Loucy (cell line): Measurements from ENCODE around the gene VIPR1.

Experiments used
- H2AFZ ChIP-seq: fragments of 200-600 bp; sonication (generic); 2 replicates; pipeline ENCODE4 v1.6.0; 2016; ENCODE audit warnings: antibody characterized with exemption, mild to moderate bottlenecking, low read length, moderate library complexity
- H3F3A ChIP-seq: fragments of 200-600 bp; 2 replicates; pipeline ENCODE4 v1.6.0; 2016; ENCODE audit warnings: antibody characterized with exemption, low read depth, mild to moderate bottlenecking
- H3K27me3 ChIP-seq: fragments of 200-600 bp; sonication (generic); 2 replicates; pipeline ENCODE4 v1.6.1; 2014; ENCODE audit warnings: low read length, mild to moderate bottlenecking; ENCODE audit not compliant: insufficient read depth, poor library complexity, severe bottlenecking
- H3K36me3 ChIP-seq: fragments of 200-600 bp; sonication (generic); 2 replicates; pipeline ENCODE4 v1.6.1; 2016; ENCODE audit warnings: low read length; ENCODE audit not compliant: insufficient read depth
- H3K4me1 ChIP-seq: fragments of 200-600 bp; sonication (generic); 2 replicates; pipeline ENCODE4 v1.5.1; 2014; ENCODE audit warnings: low read length, mild to moderate bottlenecking; ENCODE audit not compliant: insufficient read depth, poor library complexity, severe bottlenecking
- H3K4me2 ChIP-seq: fragments of 200-600 bp; sonication (generic); 2 replicates; pipeline ENCODE4 v1.6.0; 2014; ENCODE audit warnings: antibody characterized with exemption, low read length, low read depth, mild to moderate bottlenecking; ENCODE audit not compliant: poor library complexity, severe bottlenecking
- H3K4me3 ChIP-seq: fragments of 200-600 bp; sonication (generic); 2 replicates; pipeline ENCODE4 v1.5.1; 2014; ENCODE audit warnings: low read length, mild to moderate bottlenecking, mixed read lengths; ENCODE audit not compliant: poor library complexity, severe bottlenecking
- H3K79me2 ChIP-seq: fragments of 200-600 bp; sonication (generic); 2 replicates; pipeline ENCODE4 v1.6.1; 2014; ENCODE audit warnings: low read length; ENCODE audit not compliant: insufficient read depth
- H3K9ac ChIP-seq: fragments of 200-600 bp; sonication (generic); 2 replicates; pipeline ENCODE4 v1.6.0; 2014; ENCODE audit warnings: mild to moderate bottlenecking, low read depth, low read length, moderate library complexity; ENCODE audit not compliant: poor library complexity, severe bottlenecking
- H3K9me2 ChIP-seq: fragments of 200-600 bp; sonication (generic); replicated peaks from 2 replicates; pipeline ENCODE4 v1.6.1; 2016; ENCODE audit warnings: low read depth, low read length, mixed read lengths
- H3K9me3 ChIP-seq: fragments of 200-600 bp; sonication (generic); 2 replicates; pipeline ENCODE4 v1.6.1; 2014; ENCODE audit warnings: mild to moderate bottlenecking, antibody characterized with exemption, low read length, low read depth; ENCODE audit not compliant: insufficient read depth
- H4K20me1 ChIP-seq: fragments of 200-600 bp; sonication (generic); 2 replicates; pipeline ENCODE4 v1.6.0; 2014; ENCODE audit warnings: antibody characterized with exemption, low read length, mild to moderate bottlenecking; ENCODE audit not compliant: insufficient read depth, poor library complexity, severe bottlenecking
- CTCF ChIP-seq: fragments of 200-600 bp; sonication (generic); conservative IDR thresholded peaks from 2 replicates; pipeline ENCODE4 v1.5.1; 2014; ENCODE audit warnings: mild to moderate bottlenecking, antibody characterized with exemption, low read length
- EZH2phosphoT487 ChIP-seq: fragments of 200-600 bp; IDR thresholded peaks from 2 replicates; pipeline ENCODE4 v1.6.1; 2018; ENCODE audit warnings: antibody characterized with exemption, mild to moderate bottlenecking, moderate library complexity, borderline replicate concordance

VIPR1 gene

GRCh38 chr3:42581709-42582473, 79.4 kb downstream of the VIPR1 start, which contains the start of gene SEC22C:
Gene SEC22C, minus strand, starts transcription at chr3:42581967. Its CDS starts 12,921 bp downstream, at chr3:42569046.
- peak within 1 kb of the TSS; percentile 98 for H2AFZ ChIP-seq
- TF ChIP-seq EZH2phosphoT487, result no peak
- TF ChIP-seq CTCF, result peak; percentile 56
- no peaks in the 10 kb centered on the region for H4K20me1 ChIP-seq
- peak within 1 kb of the TSS; percentile 95 for H3K4me2 ChIP-seq
- H3K9ac ChIP-seq, result peak within 1 kb of the TSS; percentile 91
- H3K79me2 ChIP-seq, result peaks cover 31% of the 10 kb centered on the region
- H3K4me3 ChIP-seq, result peak within 1 kb of the TSS; percentile 98
- H3K36me3 ChIP-seq, result no peaks in the 10 kb centered on the region
- H3K9me2 ChIP-seq, result no peaks in the 10 kb centered on the region
- H3K9me3 ChIP-seq, result no peaks in the 10 kb centered on the region
- no peaks in the 10 kb centered on the region for H3F3A ChIP-seq
- peaks cover 31% of the 10 kb centered on the region for H3K4me1 ChIP-seq
- H3K27me3 ChIP-seq, result no peaks in the 10 kb centered on the region

GRCh38 chr3:42582474-42583070, 80.1 kb downstream of the VIPR1 start:
- Histone ChIP-seq H3F3A (no peaks in the 10 kb centered on the region), H3K9me2 (no peaks in the 10 kb centered on the region), H3K4me3 (peak overlapping the region; percentile 98), H3K36me3 (no peaks in the 10 kb centered on the region), H3K9me3 (no peaks in the 10 kb centered on the region), H3K79me2 (peaks cover 31% of the 10 kb centered on the region), H4K20me1 (no peaks in the 10 kb centered on the region), H3K27me3 (no peaks in the 10 kb centered on the region), H3K4me2 (peak overlapping the region; percentile 81), H2AFZ (peak overlapping the region; percentile 98), H3K4me1 (peaks cover 31% of the 10 kb centered on the region), H3K9ac (peak overlapping the region; percentile 91)
- TF ChIP-seq EZH2phosphoT487, result no peak
- TF ChIP-seq CTCF, result no peak
